GM15510 (cell line): ENCODE results near the gene BET1L.

ENCODE experiments used
- POLR2A ChIP-seq: IDR thresholded peaks from 3 replicates; pipeline ENCODE4 v1.6.1; 2011; ENCODE audit warnings: borderline replicate concordance; ENCODE audit not compliant: insufficient read length; ENCODE audit errors: extremely low read depth

The BET1L gene

DNA sequence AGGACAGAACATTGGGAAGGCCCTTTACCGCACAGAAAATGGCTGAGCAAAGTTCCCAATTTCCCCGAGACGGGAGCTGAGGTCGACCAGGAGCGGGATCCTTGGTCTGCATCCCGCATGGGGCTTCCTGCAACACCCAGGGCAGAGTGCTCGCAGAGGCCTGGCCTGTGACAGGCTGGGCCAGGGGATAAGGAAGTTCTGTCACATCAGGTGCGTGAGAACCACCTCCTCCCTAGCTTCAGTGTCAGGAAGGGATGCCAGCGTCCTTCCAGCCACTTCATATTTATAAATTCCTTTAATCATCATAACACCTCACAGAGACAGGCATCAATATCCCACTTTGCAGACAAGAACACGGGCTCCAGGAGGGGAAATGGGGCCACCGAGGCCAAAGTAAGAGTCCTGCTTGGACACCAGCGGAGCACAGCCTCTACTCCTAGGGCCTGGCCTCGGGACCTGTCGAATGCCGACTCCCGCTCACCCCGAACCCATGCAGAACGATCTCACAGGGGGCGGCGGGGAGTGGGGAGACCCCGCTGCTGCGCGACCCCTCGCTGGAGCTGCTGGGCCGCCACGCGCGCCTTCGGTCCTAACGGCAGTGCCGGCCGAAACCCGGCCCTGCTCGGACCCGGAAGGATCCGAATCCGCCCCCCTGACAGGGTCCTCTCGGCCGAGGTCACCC, 532 bp downstream of the BET1L start:
- no peak for TF ChIP-seq POLR2A

DNA sequence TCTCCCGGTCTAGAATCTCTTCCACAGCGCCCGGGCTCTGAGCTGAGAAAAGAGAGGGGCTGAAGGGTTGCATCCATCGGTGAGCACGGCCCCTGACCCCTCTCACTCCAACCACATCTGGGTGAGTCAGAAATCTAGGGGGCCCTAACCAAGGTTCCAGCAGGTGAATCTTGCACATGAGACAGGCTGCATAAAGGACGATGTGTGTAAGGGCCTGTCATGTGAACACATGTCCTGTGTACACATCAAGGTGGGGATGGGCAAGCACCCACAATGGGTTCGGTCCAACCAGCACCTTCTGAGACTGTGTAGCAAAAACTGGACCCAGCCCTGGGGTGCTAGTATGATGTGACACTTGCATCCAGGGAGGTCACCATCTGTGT, 1.2 kb downstream of the BET1L start:
- no peak for TF ChIP-seq POLR2A

DNA sequence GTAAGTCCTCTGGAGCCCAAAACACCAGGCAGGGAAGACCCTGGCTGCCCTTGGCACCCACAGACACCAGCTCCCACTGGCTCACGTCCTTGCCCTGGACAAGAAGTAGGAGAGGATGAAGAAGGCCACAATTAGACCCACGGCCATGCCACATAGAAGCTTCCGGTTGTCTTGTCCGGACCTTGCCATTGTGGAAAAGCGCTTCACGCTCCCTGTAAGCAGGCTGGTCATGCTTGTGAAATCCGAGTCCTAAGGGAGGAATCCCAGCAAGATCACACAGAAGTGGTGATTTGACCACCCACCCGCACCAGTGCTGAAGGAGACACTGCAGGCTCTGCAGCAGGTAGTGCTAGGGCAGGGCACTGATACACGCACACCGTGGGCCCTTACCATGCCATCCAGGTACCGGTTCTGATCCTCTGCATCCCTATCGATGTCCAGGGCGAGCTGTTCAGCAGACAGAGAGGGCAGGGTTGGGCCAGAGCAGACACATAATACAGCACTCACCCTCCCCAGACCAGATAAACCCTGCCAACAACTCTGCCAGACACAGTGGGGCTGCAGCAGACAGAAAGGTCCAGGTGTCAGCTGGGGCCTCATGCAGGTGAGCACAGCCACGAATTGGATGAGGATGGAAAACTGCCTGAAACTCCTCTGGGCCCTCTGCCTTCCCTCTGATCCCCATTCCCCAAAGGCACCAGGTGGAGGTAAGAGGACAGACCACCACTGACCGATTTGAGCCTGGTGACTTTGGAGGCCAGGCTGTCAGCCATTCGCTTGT, 1.8 kb downstream of the BET1L start:
- no peak for TF ChIP-seq POLR2A

DNA sequence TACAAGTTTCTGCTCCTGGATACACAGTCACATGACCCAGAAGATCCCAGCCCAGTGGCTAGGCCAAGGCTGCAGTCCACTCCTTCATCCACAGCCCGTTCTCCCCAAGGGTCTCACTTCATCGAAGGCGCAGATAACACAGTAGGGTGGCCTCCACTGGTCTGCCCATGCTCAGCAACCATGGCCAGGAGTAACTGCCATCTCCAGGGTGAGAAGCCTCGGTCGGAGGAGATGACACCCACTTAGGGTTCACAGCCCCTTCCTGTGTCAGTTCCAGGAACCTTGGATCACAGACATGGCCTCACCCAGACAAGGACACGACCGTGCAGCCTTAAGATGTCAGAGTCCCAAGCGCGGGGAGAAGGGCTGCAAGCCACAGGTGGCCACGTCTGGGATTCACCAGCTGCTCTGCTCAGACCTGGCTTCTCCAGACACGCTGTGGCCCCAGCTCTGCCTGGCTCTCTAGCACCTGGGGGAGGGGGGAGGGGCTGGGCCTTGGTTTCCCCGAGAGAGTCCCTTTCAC, 2.6 kb downstream of the BET1L start:
- no peak for TF ChIP-seq POLR2A

DNA sequence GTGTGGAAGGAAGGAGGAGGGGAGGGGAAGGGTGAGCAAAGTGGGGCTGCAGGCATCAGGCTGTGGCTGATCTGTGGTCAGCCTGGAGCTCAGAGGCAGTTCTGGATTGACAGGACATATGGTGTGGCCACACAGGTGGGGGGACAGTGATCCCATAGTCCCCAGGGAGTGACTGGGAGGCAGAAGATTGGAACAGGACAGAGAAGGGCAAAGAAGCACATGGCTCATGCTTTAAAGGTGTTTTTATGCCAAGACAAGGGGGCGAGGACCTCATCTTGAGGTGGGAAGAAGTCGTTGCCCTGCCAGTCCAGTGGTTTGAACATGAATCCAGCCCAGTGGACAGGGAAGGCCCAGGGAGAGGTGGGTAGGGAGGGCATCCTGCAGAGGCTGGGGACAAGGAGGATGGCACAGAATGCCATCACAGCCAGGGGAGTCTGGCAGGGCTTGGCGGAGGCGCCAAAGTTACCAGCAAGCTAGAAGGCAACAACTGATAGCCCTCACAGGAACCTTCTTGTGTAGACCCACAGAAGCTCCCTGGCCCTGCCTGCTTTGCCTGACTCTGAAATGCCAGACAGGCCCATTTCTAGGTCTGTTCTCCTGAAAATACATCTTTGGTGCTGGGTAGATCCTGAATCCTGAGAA, 3.1 kb downstream of the BET1L start:
- TF ChIP-seq POLR2A = no peak

DNA sequence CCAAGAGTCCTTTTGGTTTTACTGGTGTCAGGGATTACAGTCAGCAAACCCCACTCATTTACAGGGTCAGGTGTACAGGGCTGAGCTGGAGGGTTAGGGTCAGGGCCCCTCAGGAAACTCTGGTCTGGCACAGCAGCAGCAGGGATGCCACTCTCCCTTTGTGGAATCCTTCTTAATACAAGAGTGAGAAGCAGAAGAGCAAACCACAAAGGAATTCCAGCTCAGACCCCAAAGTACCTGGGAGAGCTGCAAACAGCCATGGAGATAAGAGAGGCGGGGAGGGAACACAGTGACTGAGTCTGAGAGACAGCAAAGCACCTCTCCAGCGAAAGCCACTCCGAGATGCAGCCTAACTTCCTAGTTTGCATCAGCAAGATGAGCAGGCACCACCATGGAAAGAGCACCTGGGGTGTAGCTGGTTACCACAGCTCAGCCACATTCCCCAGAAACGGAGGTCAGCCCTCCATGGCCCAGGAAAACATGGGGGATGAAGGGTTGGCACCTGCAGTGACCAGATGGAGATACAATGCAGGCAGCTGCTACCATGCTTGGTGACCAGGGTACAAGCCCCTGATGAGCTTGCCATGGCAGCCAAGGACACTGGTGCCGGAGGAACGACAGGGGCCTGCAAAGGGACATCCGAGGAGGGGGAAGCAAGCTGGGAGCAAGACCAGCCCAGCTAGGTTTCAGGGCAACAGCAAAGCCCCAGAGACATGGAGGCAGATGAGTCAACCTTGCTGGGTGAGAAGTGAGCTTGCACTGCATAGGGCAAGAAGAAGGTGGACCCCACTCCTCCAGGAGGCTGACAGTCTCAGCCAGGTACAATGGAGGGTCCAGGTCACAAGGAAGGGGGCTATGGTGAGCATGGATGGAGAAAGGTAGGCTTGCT, 3.9 kb downstream of the BET1L start:
- TF ChIP-seq POLR2A = no peak

DNA sequence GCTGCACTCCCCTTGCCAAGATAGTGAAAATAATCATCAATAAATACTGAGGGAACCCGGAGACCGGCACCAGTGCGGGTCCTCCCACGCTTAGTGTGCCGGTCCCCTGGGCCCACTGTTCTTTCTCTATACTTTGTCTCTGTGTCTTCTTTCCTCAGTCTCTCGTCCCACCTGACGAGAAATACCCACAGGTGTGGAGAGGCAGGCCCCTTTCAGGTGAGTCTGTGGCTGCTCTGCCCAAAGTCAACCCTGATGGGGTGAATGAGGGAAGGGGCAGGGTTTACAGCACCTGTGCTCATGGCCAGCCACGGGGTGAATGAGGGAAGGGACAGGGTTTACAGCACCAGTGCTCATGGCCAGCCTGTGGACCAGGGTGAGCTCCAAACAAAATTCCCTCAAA, 4.7 kb downstream of the BET1L start:
- no peak for TF ChIP-seq POLR2A

DNA sequence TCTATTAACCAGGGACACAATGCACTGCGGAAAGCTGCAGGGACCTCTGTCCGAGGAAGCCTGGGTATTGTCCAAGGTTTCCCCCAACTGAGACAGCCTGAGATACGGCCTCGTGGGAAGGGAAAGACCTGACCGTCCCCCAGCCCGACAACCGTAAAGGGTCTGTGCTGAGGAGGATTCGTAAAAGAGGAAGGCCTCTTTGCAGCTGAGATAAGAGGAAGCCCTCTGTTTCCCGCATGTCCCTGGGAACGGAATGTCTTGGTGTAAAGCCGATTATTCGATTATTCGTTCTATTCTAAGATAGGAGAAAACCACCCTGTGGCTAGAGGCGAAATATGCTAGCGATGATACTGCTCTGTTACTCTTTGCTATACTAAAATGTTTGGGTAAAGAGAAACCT, 5.2 kb downstream of the BET1L start:
- TF ChIP-seq POLR2A = no peak

DNA sequence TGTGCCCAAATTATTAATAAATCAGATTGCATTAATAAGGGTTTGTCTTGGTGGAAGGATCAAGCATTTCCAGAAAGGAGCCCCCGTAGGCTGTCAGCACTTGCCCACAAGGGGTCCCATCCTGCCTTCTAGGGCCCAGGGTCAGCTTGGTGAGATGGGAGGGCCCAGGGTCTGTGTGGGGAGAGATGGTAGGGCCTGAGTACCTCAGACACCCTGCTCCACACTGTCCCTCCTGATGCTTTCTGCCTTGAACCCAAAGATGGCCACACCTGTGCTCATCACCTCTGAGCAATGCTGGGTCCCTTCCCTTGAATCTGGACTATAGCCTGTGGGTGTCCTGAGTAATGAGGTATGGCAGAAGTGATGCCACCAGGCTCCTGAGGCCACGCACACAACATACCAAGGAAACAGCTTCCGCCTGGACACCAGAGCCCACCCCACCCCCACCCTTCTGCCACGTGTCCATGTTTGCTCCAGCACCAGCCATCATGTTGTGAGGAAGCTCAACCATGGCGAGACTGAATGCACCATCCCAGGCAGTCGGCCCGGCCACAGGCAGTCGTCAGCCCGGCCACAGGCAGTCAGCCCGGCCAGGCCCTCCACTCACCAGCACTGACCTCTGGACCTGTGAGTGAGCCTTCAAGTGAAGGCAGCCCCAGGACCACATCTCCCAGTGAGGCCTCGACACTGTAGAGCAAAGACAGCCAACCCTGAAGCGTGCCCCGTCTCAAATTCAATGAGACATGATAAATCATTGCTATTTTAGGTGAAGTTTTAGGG, 6.8 kb downstream of the BET1L start:
- no peak for TF ChIP-seq POLR2A

DNA sequence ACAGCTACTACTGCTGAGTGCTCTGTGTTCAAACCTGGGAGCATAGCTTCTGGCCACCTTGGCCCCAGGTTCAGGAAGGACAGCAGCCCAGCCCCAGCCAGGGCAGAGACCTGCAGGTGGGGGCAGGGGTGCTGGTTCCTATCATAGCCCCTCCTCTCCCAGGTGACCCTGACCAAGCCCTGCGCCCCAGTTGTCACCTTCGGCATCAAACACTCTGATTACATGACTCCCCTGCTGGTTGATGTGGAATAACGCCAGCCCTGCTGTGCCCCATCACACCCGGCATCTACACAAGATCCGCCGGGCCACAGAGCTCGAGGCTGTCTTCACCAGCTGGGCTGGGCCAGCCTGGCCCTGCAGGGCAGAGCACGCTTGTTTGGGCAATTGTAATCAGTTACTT, 7.4 kb downstream of the BET1L start:
- TF ChIP-seq POLR2A = no peak

DNA sequence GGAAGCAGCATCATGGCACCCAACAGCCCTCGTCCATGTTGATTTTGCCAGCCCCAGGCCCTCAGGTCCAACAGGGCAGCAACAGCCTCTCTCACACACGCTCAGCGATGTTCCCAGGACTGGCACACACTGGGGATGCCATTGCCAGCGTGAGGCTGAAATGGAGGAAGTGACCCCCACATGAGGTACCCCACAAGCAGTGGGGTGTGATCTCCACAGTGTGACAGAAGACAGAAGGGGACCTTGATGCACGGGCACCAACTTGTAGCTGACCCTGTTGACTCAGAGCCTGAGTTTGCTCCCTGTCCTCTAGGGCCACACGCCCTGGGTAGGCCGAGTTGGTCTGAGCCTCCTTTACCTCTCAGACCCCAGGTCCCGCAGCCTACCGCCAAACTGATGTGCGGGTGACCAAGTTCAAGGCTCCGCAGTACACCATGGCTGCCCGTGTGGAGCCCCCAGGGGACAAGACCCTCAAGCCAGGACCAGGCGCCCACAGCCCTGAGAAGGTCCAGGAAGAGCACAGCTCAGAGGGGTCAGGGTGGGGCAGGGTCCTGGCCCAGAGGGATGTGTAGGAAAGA, 8.1 kb downstream of the BET1L start:
- no peak for TF ChIP-seq POLR2A

DNA sequence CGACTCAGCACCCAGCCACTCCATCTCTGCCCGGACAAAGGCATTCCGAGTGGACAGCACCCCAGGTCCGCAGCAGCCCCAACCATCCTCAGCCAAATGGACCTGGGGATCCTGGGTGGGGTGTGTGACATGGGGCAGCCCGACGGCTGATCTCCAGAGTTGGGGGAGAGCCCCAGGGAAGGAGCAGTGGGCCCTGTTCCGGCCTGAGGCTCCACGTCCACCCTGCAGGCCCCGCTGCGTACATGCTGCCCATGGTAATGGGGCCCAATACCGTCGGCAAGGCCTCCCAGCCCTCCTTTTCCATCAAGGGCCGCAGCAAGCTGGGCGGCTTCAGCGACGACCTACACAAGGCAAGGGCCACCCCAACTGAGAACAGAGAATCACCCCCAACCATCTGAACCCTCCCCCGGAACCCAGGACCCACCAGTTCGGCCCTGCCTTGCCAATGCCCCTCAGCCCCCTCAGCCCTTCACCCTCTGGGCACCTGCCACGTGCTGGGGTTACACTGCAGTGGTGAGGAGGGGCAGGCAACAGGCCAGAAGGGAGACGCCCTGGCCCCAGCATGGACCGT, 8.9 kb downstream of the BET1L start:
- TF ChIP-seq POLR2A = no peak

DNA sequence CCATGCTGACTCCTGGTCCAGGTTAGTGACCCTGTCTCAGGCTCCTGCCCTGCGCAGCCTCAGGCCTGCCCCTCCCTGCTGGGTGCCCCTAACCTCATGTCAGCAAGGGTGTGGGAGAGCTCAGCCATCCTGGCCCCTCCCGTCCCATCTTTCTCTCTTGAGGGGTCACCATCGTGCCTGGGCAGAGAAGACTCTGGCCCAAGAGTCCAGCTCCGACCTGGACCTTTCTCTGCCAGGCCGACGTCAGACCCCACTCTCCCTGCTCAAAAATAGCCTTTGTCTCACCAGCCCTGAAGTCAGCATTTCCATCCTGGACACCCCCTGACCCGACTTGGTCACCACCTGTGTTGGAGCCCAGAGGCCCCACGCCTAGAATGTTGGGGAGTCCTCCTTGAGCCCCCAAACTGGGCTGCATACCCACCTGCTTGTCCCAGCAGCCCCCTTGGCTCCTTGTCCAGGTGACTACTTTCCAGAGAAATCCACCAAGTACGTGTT, 9.4 kb downstream of the BET1L start:
- no peak for TF ChIP-seq POLR2A

DNA sequence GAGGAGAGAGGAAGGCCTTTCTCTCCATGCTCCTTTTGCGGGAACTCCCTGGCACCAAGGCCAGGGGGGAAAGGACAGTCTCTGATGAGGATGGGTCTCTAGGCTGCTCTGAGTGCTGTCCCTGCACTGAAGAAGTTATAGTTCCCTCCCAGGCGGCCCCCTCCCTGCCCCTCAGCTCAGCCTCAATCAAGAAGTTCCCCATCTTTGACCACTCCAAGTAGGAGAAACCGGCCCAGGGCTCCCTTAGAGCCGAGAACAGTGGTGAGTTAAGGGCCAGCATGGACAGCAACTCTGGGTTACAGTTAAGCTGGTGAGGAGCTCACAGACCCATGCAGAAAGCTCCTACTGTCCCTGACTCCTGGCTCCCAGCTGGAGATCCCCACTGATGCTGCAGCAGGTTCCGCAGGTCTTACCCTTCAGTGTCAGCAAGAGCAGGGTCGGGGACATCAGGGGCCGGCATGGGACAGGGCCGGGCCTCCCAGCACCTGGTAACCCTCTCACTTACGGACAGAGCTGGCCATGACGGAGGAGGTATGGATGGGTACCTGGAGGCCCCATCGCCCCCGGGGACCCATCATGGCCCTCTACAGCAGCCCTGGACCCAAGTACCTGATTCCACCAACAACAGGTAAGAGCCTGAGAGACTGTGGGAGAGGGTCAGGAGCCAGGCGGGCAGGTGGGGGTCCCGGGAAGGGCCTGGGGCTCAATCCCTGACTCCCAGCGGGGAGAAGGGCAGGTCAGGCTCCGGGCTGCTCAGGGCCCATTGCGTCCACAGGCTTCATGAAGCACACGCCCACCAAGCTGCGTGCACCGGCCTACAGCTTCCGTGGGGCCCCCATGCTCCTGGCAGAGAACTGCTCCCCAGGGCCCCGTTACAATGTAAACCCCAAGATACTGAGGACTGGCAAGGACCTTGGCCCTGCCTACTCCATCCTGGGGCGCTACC, 10.1 kb downstream of the BET1L start:
- TF ChIP-seq POLR2A = no peak
